ENCODE results near the gene TTC28. TPM values are rescaled to one million over a fixed set of nuclear protein-coding genes. Genes with fewer than 3 reads are reported as not detected.
"Not testable (repeated sequence)": the region's sequence is repeated elsewhere in the genome, so short reads cannot be mapped to it uniquely, and the experiment has no call there.

Gene TTC28
- polyA plus RNA-seq, 3 donors from 2014 or later: 0.03 to 0.65 TPM; not detected in 1

DNA sequence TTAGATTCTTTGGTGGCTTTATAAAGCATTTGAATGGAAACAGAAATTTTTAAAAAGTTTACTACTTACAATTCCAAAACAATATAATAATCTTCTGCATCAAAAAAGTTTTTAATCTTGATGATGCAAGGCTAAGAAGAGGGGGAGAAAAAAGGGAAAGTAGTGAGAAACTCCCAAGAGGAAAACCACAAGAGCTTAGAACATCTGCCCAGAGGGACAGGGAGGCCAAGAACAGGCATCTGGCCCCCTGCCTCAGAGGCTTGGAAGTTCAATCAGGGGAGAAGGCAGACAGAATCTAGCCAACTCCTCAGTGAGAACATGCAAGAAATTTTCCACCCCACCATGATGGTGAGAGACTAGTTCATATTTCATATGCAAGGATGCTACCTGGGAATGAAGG, 23.8 kb upstream of the TTC28 start:
- Mint-ChIP-seq H3K4me1 (no peaks in the 10 kb centered on the region), H3K9me3 (no peaks in the 10 kb centered on the region), H3K27me3 (ENCODE audit: low read depth in 3 of 3) (peaks cover 0 to 1% (median 0%) of the 10 kb centered on the region in 3 donors), H3K27ac (no peak overlapping the region), H3K36me3 (peaks cover 15 to 35% (median 17%) of the 10 kb centered on the region in 3 donors), H3K4me3 (no peak overlapping the region)
- no peak for DNase-seq

DNA sequence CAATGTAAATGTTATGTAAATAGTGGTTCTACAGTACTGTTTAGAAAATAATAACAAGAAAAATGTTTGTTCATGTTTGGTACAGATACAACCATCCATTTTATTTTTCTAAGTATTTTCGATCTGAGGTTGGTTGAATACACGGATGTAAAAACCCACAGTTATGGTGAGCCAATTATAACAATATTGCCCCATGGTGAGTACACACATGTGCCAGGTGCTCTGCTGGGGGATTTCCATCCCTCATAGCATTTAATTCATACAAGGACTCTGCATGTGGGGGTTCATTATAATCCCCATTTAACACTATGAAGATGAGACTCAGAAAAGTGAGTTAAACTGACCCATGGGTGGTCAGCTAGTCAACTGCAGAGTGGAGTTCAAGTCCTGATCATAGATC, 23.3 kb upstream of the TTC28 start:
- H3K27ac Mint-ChIP-seq: no peak overlapping the region
- peaks cover 0 to 1% (median 0%) of the 10 kb centered on the region in 3 donors for H3K27me3 Mint-ChIP-seq (ENCODE audit: low read depth in 3 of 3)
- H3K4me3 Mint-ChIP-seq: no peak overlapping the region
- H3K9me3 Mint-ChIP-seq: no peaks in the 10 kb centered on the region
- no peak for DNase-seq
- H3K4me1 Mint-ChIP-seq: no peaks in the 10 kb centered on the region
- H3K36me3 Mint-ChIP-seq: peaks cover 15 to 33% (median 17%) of the 10 kb centered on the region in 3 donors

DNA sequence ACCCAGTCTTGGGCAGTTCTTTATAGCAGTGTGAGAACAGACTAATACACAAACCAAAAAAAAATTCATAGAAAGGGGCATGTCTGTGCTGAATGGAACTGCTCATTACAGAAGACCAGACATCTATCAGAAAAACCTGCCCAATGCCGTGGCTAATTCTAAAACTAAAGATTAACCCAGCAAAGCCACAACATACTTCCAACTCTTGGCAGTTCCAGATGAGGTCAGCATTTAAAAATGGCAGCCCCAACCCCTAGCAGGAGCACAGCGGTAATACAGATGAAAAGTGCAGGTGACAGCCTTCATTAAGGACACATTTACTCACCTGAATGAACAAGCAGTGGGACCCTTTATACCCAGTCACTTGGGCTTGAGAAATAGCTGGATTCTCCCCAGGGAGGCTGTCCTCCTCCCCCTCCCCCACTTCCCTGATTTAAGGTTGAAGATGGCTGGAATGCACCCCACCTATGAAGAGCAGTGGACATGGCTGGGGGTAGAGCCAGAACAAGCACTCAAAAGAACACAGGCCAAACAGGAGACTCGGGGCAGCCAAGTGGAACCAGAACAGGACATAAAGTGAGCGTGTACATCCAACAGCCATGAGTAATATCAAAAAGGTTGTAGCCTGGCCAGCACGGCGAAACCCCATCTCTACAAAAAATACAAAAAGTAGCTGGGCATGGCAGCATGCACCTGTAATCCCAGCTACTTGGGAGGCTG, 13.6 kb upstream of the TTC28 start:
- not testable (repeated sequence) for H3K27ac Mint-ChIP-seq; H3K9me3 Mint-ChIP-seq; DNase-seq; H3K4me1 Mint-ChIP-seq; H3K4me3 Mint-ChIP-seq; H3K27me3 Mint-ChIP-seq (ENCODE audit: low read depth in 3 of 3)
- peaks cover 22 to 59% (median 46%) of the 10 kb centered on the region in 3 donors for H3K36me3 Mint-ChIP-seq

DNA sequence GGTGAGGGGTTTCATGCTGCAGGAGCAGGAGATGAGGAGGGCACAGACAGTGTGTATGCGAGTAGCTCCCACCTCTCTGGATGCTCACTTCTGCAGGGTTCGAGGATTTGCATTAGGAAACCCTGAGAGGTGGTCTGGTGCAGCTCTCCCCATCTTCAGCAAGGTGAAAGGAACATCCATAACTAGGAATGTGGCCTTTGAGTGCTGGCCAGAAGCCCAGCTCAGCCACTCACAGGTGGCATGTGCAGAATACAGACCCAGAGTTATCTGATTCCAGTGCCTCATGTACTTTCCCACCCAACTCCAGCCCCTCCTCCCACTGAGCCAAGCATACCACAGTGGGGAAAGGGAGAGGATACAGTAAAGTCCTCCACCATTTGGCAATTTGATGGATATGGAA, 10.2 kb upstream of the TTC28 start:
- peaks cover 26 to 66% (median 41%) of the 10 kb centered on the region in 3 donors for H3K36me3 Mint-ChIP-seq
- not testable (repeated sequence) for H3K4me1 Mint-ChIP-seq; DNase-seq; H3K27ac Mint-ChIP-seq; H3K9me3 Mint-ChIP-seq; H3K4me3 Mint-ChIP-seq; H3K27me3 Mint-ChIP-seq (ENCODE audit: low read depth in 3 of 3)

DNA sequence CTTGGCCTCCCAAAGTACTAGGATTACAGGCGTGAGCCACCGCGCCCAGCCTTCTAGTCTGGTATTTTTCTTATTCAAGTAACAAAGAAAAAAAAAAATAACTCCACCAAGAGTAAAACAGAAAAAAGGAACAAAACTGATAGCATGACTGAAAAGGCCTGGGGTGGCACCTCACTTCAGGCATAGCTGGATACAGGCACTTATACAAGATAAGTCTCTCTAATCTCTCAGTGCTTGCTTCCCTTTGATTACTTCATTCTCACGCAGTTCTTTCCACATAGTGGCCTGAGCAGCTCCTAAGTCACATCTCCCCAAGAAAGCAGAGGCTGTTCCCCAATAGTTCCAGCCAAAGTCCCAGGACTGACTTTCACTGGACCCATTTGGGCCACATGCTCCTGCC, 3.3 kb upstream of the TTC28 start:
- DNase-seq, H3K4me1 Mint-ChIP-seq, H3K9me3 Mint-ChIP-seq, H3K4me3 Mint-ChIP-seq, H3K27ac Mint-ChIP-seq: not testable (repeated sequence)
- peaks cover 13 to 33% (median 18%) of the 10 kb centered on the region in 3 donors for H3K27me3 Mint-ChIP-seq (ENCODE audit: low read depth in 3 of 3)
- peaks cover 7 to 25% (median 7%) of the 10 kb centered on the region in 3 donors for H3K36me3 Mint-ChIP-seq

DNA sequence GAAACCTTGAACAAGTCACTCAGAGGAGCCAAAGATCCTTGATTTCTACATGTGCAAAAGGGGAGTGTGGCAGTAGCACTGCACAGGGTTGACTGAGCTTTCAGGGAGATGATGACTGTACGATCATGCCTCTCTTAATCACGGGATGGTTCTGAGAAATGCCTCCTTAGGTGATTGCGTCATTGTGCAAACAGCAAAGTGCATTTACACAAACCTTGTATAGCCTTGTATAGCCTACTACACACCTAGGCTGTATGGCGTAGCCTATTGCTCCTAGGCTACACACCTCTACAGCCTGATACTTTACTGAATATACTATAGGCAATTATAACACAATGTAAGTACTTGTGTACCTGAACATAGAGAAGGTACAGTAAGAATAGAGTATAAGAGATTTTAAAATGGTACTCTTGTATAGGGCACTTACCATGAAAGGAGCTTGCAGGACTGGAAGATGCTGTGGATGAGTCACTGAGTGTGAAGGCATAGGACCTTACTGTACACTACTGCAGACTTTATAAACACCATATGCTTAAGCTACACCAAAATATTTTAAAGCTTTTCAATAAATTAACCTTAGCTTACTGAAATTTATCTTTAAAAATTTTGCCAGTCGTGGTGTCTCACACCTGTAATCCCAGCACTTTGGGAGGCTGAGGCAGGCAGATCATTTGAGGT, 1.3 kb upstream of the TTC28 start:
- H3K9me3 Mint-ChIP-seq, H3K36me3 Mint-ChIP-seq, H3K27ac Mint-ChIP-seq, DNase-seq, H3K4me1 Mint-ChIP-seq: not testable (repeated sequence)
- Mint-ChIP-seq H3K4me3 (peak overlapping the region in 4 of 5 donors; percentile 54 to 89 (median 86)), H3K27me3 (ENCODE audit: low read depth in 3 of 3) (peaks cover 11 to 34% (median 18%) of the 10 kb centered on the region in 3 donors)

DNA sequence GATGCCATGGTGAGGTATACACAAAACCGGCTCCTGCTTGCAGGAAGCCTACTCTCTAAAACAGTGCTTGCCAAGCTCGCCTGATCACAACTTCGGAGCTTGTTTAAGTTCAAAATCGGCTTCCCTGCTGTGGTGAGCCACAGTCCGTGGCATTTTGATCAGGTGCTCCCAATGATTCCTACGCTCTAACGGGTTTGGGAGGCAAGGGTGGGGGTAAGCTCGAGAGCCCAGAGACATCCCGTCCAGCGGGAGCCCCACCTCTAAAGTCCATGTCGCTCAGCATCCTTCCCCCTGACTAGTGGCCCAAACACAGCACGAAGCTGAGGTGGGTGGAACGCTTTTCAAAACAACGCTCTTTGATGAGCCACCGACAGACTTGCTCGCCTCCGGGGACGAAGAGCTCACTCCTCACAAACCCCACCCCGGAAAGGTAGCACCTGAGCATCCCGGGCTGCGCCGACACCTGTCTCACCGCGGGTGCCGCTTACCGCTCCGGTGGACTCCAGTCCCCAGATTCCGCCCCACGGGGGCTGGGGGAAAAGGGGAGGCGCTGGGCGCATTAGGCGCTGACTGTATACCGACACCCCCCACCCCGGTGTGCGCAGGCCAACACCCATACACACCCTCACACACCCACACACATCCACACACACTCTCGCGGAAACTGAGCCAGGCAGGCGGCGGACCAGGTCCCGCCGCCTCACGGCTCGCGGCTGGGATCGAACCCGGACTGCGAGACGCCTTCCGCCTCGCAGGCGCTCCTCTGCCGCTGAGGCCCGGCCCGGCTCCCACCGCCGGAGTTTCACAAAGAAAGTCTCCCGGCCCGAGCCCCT, 646 bp downstream of the TTC28 start:
- not testable (repeated sequence) for H3K9me3 Mint-ChIP-seq, DNase-seq, H3K27ac Mint-ChIP-seq, H3K36me3 Mint-ChIP-seq
- peaks cover 24 to 50% (median 26%) of the 10 kb centered on the region in 3 donors for H3K27me3 Mint-ChIP-seq (ENCODE audit: low read depth in 3 of 3)
- peaks cover 18 to 21% of the 10 kb centered on the region in 2 donors for H3K4me1 Mint-ChIP-seq
- H3K4me3 Mint-ChIP-seq: peak overlapping the region; percentile 68 to 80 (median 73)

DNA sequence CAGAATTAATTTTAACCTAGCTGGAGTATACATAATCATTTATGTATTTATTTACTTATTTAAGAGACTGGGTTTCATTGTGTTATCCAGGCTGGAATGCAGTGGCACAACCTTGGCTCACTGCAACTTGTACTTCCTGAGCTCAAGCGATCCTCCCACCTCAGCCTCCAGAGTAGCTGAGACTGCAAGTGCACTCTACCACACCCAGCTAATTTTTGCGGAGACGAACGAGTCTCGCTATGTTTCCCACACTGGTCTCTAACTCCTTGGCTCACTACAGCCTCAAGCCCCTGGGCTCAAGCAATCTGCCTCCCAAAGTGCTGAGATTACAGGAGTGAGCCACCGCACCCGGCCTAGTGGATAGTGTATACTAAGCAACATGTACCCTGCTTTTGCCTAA, 1.5 kb downstream of the TTC28 start:
- not testable (repeated sequence) for H3K27ac Mint-ChIP-seq, DNase-seq, H3K36me3 Mint-ChIP-seq, H3K9me3 Mint-ChIP-seq
- Mint-ChIP-seq H3K27me3 (ENCODE audit: low read depth in 3 of 3) (peaks cover 30 to 55% (median 35%) of the 10 kb centered on the region in 3 donors), H3K4me1 (peaks cover 24 to 30% of the 10 kb centered on the region in 2 donors), H3K4me3 (peak overlapping the region in 4 of 5 donors; percentile 27 to 73 (median 60))

DNA sequence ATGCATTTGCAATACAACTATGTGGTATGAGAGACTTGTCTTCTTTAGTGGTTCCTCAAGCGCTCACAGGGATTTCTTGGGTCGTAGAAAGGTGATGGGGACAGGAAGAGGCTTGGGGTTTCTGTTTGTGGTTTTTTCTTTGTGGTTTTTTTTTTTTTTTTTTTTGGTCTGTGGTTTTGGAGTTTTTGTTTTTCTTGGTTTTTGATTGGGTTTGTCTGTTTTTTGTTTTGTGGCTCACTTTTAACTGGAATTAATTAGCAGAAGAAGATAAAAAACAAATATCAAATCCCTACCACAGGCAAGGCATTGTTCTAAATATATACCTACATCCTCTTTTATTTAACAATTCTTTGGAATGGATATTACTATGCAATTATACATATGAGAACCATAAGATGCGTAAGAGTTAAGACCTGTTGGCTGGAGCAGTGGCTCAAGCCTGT, 5.5 kb downstream of the TTC28 start:
- H3K27ac Mint-ChIP-seq: peak overlapping the region; percentile 59 to 98 (median 94)
- H3K9me3 Mint-ChIP-seq: peaks cover 4 to 13% (median 5%) of the 10 kb centered on the region in 6 donors
- peaks cover 32 to 54% (median 38%) of the 10 kb centered on the region in 3 donors for H3K27me3 Mint-ChIP-seq (ENCODE audit: low read depth in 3 of 3)
- H3K4me3 Mint-ChIP-seq: peak overlapping the region; percentile 72 to 93 (median 75)
- peaks cover 23 to 35% of the 10 kb centered on the region in 2 donors for H3K4me1 Mint-ChIP-seq
- peaks cover 0 to 4% (median 4%) of the 10 kb centered on the region in 3 donors for H3K36me3 Mint-ChIP-seq
- DNase-seq: peak; percentile 60 to 72 (median 68)

DNA sequence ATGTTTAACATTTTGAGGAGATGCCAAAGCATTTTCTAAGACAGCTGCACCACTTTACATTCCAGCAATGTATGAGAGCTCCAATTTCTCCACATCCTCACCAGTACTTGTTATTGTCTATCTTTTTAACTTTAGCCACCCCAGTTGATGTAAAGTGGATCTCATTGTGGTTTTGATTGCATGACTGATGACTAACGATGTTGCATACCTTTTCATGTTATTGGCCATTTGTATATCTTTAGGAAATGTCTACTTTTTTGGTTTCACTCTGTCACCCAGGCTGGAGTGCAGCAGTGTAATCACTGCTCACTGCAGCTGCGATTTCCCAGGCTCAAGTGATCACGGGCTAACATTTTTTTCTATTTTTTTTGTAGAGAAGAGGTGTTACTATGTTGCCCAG, 8.9 kb downstream of the TTC28 start:
- H3K27me3 Mint-ChIP-seq (ENCODE audit: low read depth in 3 of 3): peaks cover 27 to 39% (median 32%) of the 10 kb centered on the region in 3 donors
- no peak overlapping the region for H3K4me3 Mint-ChIP-seq
- no peak overlapping the region for H3K27ac Mint-ChIP-seq
- peaks cover 4 to 13% (median 5%) of the 10 kb centered on the region in 6 donors for H3K9me3 Mint-ChIP-seq
- H3K36me3 Mint-ChIP-seq: peaks cover 0 to 4% (median 4%) of the 10 kb centered on the region in 3 donors
- DNase-seq: no peak
- peaks cover 17 to 29% of the 10 kb centered on the region in 2 donors for H3K4me1 Mint-ChIP-seq

DNA sequence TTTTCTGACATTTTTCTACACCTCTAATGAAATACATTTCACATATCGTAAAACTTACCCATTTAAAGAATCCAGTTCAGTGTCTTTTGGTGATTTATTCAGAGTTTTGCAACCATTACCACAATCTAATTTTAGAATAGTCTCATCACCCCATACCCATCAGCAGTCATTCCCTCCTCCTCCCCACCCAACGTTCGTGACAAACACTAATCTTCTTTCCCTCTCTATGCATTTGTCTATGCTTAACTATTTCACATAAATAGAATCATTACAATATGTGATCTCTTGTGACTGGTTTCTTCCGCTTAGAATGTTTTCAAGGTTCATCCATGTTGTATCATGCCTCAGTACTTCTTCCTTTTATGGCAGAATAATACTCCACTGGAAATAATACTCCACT, 9.5 kb downstream of the TTC28 start:
- Mint-ChIP-seq H3K27me3 (ENCODE audit: low read depth in 3 of 3) (peaks cover 23 to 33% (median 26%) of the 10 kb centered on the region in 3 donors), H3K27ac (no peak overlapping the region), H3K9me3 (peaks cover 4 to 13% (median 5%) of the 10 kb centered on the region in 6 donors), H3K4me1 (peaks cover 17 to 27% of the 10 kb centered on the region in 2 donors), H3K4me3 (no peak overlapping the region), H3K36me3 (peaks cover 0 to 4% (median 4%) of the 10 kb centered on the region in 3 donors)
- DNase-seq: no peak

DNA sequence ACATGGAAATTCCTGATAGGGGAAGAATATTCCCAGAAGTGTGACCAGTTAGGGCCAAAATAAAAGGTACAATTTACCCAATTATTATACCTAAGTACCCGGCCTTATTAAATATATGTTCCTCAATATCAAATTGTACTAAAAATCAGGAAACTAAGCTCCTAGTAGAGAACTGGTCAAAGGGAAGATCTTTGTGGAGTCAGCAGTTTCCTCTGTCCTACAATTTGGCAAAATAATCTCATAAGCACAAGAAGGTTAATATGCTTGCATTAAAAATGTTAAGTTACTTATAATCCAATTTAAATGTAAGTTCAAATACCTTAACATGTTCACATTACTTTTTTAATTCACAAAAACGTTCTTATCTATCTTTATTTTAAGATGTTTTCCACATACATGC, 10.3 kb downstream of the TTC28 start:
- no peak for DNase-seq
- Mint-ChIP-seq H3K9me3 (peaks cover 4 to 13% (median 5%) of the 10 kb centered on the region in 6 donors), H3K27me3 (ENCODE audit: low read depth in 3 of 3) (peaks cover 18 to 25% (median 19%) of the 10 kb centered on the region in 3 donors), H3K27ac (no peak overlapping the region), H3K4me3 (no peak overlapping the region), H3K4me1 (peaks cover 12 to 19% of the 10 kb centered on the region in 2 donors), H3K36me3 (peaks cover 0 to 4% (median 4%) of the 10 kb centered on the region in 3 donors)

DNA sequence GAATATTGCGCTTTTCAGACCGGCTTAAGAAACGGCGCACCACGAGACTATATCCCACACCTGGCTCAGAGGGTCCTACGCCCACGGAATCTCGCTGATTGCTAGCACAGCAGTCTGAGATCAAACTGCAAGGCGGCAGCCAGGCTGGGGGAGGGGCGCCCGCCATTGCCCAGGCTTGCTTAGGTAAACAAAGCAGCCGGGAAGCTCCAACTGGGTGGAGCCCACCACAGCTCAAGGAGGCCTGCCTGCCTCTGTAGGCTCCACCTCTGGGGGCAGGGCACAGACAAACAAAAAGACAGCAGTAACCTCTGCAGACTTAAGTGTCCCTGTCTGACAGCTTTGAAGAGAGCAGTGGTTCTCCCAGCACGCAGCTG, 16.1 kb downstream of the TTC28 start:
- DNase-seq, H3K27ac Mint-ChIP-seq, H3K4me1 Mint-ChIP-seq, H3K9me3 Mint-ChIP-seq, H3K4me3 Mint-ChIP-seq, H3K36me3 Mint-ChIP-seq: not testable (repeated sequence)
- peaks cover 3 to 17% (median 8%) of the 10 kb centered on the region in 3 donors for H3K27me3 Mint-ChIP-seq (ENCODE audit: low read depth in 3 of 3)
